NB4 (cell line): ENCODE results near the gene GPX2.

Source experiments
- MYC ChIP-seq: IDR thresholded peaks from 2 replicates; pipeline ENCODE4 v1.6.1; 2011; ENCODE audit warnings: low read depth, low read length
- POLR2A ChIP-seq: IDR thresholded peaks from 2 replicates; pipeline ENCODE4 v1.6.1; 2011; ENCODE audit warnings: mild to moderate bottlenecking; ENCODE audit not compliant: insufficient read length; ENCODE audit errors: extremely low read depth
- TF ChIP-seq, protein P1 (sequence below): IDR thresholded peaks from one replicate; pipeline ENCODE4 v1.5.1; 2012; ENCODE audit warnings: low read depth, low read length

DNA sequence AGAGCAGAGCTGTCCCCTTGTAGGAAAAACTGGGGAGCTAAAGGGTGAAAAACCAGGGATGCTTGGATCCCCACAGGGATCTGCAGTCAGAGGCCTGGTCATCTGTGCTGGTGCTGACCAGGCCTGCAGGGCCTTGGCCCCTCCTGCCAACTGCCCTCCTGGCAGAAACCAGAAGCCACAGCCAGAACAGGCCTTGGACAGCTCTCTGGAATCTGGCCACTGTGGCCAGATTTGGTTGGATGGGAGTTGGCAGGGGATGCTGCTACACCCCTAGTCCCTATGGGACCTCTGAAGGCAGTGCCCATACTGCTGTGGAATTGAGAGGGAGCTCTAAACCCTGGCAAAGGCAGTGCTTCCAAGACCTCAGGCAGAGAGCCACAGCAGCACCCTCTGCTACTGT is 9.2 kb upstream of the GPX2 start:
- TF ChIP-seq, protein P1, sequence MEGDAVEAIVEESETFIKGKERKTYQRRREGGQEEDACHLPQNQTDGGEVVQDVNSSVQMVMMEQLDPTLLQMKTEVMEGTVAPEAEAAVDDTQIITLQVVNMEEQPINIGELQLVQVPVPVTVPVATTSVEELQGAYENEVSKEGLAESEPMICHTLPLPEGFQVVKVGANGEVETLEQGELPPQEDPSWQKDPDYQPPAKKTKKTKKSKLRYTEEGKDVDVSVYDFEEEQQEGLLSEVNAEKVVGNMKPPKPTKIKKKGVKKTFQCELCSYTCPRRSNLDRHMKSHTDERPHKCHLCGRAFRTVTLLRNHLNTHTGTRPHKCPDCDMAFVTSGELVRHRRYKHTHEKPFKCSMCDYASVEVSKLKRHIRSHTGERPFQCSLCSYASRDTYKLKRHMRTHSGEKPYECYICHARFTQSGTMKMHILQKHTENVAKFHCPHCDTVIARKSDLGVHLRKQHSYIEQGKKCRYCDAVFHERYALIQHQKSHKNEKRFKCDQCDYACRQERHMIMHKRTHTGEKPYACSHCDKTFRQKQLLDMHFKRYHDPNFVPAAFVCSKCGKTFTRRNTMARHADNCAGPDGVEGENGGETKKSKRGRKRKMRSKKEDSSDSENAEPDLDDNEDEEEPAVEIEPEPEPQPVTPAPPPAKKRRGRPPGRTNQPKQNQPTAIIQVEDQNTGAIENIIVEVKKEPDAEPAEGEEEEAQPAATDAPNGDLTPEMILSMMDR: no peak
- TF ChIP-seq POLR2A (no peak), MYC (no peak)
